ENCODE results near the gene MOGAT3. TPM values are rescaled to one million over a fixed set of nuclear protein-coding genes. Genes with fewer than 3 reads are reported as not detected.

Gene MOGAT3
- total and polyA plus RNA-seq, 9 of the 15 experiments (the other 6 are each of a cell fraction or from before 2014, with no cell fraction given), result 0.07 to 0.17 (median 0.13) TPM; not detected in 6

DNA sequence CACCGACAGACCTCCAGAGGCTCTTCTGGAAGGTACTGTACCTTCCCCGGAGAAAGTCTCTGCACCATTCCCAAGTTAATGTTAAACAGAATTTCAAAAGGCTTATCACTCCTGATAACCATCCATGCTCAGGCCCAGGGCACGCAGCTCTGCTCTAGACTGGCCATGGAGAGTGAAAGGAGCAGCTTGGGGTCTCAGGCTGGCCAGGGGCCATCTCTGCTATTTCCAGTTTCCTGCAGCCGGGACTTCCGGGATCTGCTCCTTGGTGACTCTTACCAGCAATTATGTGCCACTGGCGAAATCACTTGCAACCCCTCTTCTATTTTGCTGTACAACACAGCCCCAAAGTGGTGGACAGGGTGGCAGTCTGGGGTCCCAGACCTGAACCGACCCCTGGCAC, 30.8 kb upstream of the MOGAT3 start (continued):
- TF ChIP-seq, protein P1, sequence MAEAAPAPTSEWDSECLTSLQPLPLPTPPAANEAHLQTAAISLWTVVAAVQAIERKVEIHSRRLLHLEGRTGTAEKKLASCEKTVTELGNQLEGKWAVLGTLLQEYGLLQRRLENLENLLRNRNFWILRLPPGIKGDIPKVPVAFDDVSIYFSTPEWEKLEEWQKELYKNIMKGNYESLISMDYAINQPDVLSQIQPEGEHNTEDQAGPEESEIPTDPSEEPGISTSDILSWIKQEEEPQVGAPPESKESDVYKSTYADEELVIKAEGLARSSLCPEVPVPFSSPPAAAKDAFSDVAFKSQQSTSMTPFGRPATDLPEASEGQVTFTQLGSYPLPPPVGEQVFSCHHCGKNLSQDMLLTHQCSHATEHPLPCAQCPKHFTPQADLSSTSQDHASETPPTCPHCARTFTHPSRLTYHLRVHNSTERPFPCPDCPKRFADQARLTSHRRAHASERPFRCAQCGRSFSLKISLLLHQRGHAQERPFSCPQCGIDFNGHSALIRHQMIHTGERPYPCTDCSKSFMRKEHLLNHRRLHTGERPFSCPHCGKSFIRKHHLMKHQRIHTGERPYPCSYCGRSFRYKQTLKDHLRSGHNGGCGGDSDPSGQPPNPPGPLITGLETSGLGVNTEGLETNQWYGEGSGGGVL (CRISPR knock-in tag; IDR thresholded peaks at IDR 0.05), result no peak
- TF ChIP-seq U2AF2 (optimal IDR thresholded peaks at IDR 0.05; ENCODE audit: low read depth, low read length) (no peak), ZNF644 (tag; IDR thresholded peaks at IDR 0.05; ENCODE audit: low read depth) (no peak), COPS2 (conservative IDR thresholded peaks at IDR 0.05) (no peak), ZNF551 (CRISPR knock-in tag; IDR thresholded peaks at IDR 0.05) (no peak), ELF4 (CRISPR knock-in tag; IDR thresholded peaks at IDR 0.05) (no peak), EP300 (IDR thresholded peaks at IDR 0.05; ENCODE audit: low read length) (no peak), PHF21A (IDR thresholded peaks at IDR 0.05; ENCODE audit: borderline replicate concordance, low read depth) (no peak), ZNF77 (CRISPR knock-in tag; IDR thresholded peaks at IDR 0.05) (no peak)

- no peak overlapping the region for H3K4me2 ChIP-seq (ENCODE audit: insufficient read depth, low read length)
- peaks cover 45% of the 10 kb centered on the region; the same call in 2 of the 3 replicates for H3K36me3 ChIP-seq (ENCODE audit: control insufficient read depth, insufficient read depth, low read length)
- no peaks in the 10 kb centered on the region for H3K27me3 ChIP-seq (ENCODE audit: control insufficient read depth in 2 of 2, insufficient read depth in 2 of 2, low read length in 2 of 2)
- H4K20me1 ChIP-seq (replicated peaks; ENCODE audit: control insufficient read depth, insufficient read depth, low read length), result no peaks in the 10 kb centered on the region
- H3K27ac ChIP-seq (ENCODE audit: extremely low read depth, low read depth, low read length), result no peak overlapping the region
- ATAC-seq (no peak), DNase-seq (ENCODE audit: extremely low read depth in 1 of 4, low spot score in 3 of 4) (no peak), FAIRE-seq (no peak)
- H3K9me1 ChIP-seq (ENCODE audit: control insufficient read depth, insufficient read depth, low read length), result peaks cover 6% of the 10 kb centered on the region
- H2AFZ ChIP-seq (ENCODE audit: low read depth, low read length), result no peak overlapping the region
- intact Hi-C loops (cut with micrococcal nuclease), result no loop called here
- CTCF ChIA-PET (ENCODE audit: low intra/inter-chr PET ratio), result no interaction called here
- in situ Hi-C loops (cut with MboI), result no loop called here
- no peak overlapping the region for H3K4me3 ChIP-seq
- H3K79me2 ChIP-seq (ENCODE audit: control insufficient read depth, insufficient read depth, low read length), result peaks cover 1% of the 10 kb centered on the region; the same call in 1 of the 3 replicates
- peaks cover 3 to 16% of the 10 kb centered on the region in 2 experiments; a peak in 4 of 5 replicates for H3K4me1 ChIP-seq (replicated peaks in 1 of 2; ENCODE audit: control insufficient read depth in 2 of 2, insufficient read depth in 2 of 2, low read length in 2 of 2)
- BruUV-seq (replicated peaks), result no TSS peak
- H3K9me3 ChIP-seq (replicated peaks; ENCODE audit: control insufficient read depth, insufficient read depth, low read depth, low read length), result no peaks in the 10 kb centered on the region
- H3K9ac ChIP-seq (ENCODE audit: insufficient read depth in 1 of 2, low read depth in 2 of 2, low read length in 2 of 2), result no peak overlapping the region
- POLR2A ChIA-PET, result interaction anchor here (4.8 kb wide), 1 partner anchor 9 kb away, joined by 19 read pairs; the partner anchor contains the start of genes PLOD3 and ZNHIT1
- 93% methylated on average over 9 of the region's 9 CpGs for WGBS (ENCODE audit: insufficient coverage, low coverage, missing lambda C conversion rate)
- TF ChIP-seq RBM39 (optimal IDR thresholded peaks at IDR 0.05; ENCODE audit: low read depth, low read length) (no peak), MAFG (tag; conservative IDR thresholded peaks at IDR 0.05) (peak; percentile 30; the same call in 1 of the 2 replicates), ZNF57 (CRISPR knock-in tag; IDR thresholded peaks at IDR 0.05) (no peak), ZNF764 (CRISPR knock-in tag; IDR thresholded peaks at IDR 0.05; ENCODE audit: low read depth) (no peak), YY1 (IDR thresholded peaks at IDR 0.05; ENCODE audit: borderline replicate concordance in 1 of 3, control insufficient read depth in 1 of 3, extremely low read depth in 1 of 3, insufficient read depth in 3 of 3, insufficient read length in 1 of 3, insufficient replicate concordance in 2 of 3, low read depth in 1 of 3, low read length in 2 of 3) (no peak), MAFF (IDR thresholded peaks at IDR 0.05; ENCODE audit: low read length) (0 out of 2 replicates have a peak, but pooled peaks have one; percentile 21), ZNF316 (IDR thresholded peaks at IDR 0.05) (peak; percentile 60), ZNF197 (CRISPR knock-in tag; IDR thresholded peaks at IDR 0.05; ENCODE audit: low read depth) (no peak), DPF2 (IDR thresholded peaks at IDR 0.05) (no peak), MED1 (CRISPR knock-in tag; IDR thresholded peaks at IDR 0.05; ENCODE audit: borderline replicate concordance) (no peak), HCFC1 (IDR thresholded peaks at IDR 0.05; ENCODE audit: low read depth, low read length) (no peak)
- TF ChIP-seq, protein P2, sequence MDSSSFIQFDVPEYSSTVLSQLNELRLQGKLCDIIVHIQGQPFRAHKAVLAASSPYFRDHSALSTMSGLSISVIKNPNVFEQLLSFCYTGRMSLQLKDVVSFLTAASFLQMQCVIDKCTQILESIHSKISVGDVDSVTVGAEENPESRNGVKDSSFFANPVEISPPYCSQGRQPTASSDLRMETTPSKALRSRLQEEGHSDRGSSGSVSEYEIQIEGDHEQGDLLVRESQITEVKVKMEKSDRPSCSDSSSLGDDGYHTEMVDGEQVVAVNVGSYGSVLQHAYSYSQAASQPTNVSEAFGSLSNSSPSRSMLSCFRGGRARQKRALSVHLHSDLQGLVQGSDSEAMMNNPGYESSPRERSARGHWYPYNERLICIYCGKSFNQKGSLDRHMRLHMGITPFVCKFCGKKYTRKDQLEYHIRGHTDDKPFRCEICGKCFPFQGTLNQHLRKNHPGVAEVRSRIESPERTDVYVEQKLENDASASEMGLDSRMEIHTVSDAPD (CRISPR knock-in tag; IDR thresholded peaks at IDR 0.05), result no peak
These were observed 25.9 kb upstream of the MOGAT3 start for GRCh38 chr7:101226721-101227120.

Data from K562 (cell line).